Coronary artery (tissue), 2 donors: ENCODE data around the gene CCM2.

Source experiments
- DNase-seq: peaks from one replicate; pipeline ENCODE4 v3.0.0-alpha.2; 2017; ENCODE audit warnings: low spot score
- H3K27ac ChIP-seq, 2 donors: fragments of 200-600 bp; sonication (generic); one replicate each; pipeline ENCODE4 v1.5.1; 2016 to 2019
- H3K4me3 ChIP-seq: fragments of 200-600 bp; sonication (generic); 2 replicates; pipeline ENCODE4 v1.5.1; 2016; ENCODE audit warnings: mild to moderate bottlenecking, moderate library complexity
- TF ChIP-seq, protein P1 (sequence below): fragments of 200-600 bp; sonication (generic); IDR thresholded peaks from one replicate; pipeline ENCODE4 v1.5.1; 2019; ENCODE audit warnings: antibody characterized with exemption

CCM2 gene

DNA sequence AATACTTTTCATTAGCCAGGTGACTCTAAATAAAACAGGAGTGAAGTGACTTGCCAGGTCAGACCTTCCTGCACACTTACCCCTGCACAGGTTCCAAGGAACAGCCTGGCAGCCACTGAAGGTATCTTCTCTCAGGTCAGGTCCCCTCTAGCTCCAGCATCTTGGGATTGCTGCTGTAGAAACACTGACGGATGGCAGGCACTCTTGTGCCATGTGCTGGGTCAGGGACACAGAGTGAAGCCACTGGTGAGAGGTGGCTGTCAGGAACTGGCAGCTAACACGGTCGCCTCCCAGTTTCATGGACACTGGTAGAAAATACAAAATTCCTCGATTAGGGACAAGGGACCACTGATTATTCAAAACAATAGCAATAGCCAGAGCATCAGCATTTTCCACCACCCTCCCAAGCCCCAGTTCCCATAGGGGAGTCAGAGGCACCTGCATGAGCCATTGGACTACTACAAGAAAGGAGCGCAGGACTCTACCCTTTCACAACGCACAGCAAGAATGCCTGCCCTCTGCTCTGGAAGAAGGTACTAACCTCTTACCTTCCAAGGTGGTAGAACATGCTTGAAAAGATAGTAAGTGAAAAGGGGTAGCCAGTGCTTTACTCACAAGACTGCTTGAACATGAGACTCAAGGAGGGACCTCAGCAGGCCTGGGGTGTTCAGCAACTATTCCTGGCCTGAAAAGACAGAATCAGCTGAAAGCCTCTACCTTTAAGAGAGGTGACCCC is 16.1 kb upstream of the CCM2 start:
- H3K4me3 ChIP-seq, result no peak overlapping the region
- TF ChIP-seq, protein P1, sequence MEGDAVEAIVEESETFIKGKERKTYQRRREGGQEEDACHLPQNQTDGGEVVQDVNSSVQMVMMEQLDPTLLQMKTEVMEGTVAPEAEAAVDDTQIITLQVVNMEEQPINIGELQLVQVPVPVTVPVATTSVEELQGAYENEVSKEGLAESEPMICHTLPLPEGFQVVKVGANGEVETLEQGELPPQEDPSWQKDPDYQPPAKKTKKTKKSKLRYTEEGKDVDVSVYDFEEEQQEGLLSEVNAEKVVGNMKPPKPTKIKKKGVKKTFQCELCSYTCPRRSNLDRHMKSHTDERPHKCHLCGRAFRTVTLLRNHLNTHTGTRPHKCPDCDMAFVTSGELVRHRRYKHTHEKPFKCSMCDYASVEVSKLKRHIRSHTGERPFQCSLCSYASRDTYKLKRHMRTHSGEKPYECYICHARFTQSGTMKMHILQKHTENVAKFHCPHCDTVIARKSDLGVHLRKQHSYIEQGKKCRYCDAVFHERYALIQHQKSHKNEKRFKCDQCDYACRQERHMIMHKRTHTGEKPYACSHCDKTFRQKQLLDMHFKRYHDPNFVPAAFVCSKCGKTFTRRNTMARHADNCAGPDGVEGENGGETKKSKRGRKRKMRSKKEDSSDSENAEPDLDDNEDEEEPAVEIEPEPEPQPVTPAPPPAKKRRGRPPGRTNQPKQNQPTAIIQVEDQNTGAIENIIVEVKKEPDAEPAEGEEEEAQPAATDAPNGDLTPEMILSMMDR, result no peak
- no peak overlapping the region for H3K27ac ChIP-seq
- DNase-seq, result no peak

DNA sequence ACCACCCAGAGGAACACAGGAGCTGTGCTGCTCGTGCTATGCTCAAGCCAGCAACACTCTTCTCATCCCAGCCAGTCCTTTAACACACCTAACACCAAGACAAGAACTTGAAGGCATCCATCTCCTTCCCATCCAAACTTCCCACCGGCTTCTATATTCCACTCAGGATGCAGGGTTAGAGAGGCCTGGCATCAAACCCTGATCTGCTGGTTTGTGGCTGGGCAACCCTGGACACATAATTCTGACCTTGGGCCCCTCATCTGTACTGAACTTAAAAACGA is 15.6 kb upstream of the CCM2 start:
- Histone ChIP-seq H3K4me3 (no peak overlapping the region), H3K27ac (no peak overlapping the region)
- no peak for DNase-seq

DNA sequence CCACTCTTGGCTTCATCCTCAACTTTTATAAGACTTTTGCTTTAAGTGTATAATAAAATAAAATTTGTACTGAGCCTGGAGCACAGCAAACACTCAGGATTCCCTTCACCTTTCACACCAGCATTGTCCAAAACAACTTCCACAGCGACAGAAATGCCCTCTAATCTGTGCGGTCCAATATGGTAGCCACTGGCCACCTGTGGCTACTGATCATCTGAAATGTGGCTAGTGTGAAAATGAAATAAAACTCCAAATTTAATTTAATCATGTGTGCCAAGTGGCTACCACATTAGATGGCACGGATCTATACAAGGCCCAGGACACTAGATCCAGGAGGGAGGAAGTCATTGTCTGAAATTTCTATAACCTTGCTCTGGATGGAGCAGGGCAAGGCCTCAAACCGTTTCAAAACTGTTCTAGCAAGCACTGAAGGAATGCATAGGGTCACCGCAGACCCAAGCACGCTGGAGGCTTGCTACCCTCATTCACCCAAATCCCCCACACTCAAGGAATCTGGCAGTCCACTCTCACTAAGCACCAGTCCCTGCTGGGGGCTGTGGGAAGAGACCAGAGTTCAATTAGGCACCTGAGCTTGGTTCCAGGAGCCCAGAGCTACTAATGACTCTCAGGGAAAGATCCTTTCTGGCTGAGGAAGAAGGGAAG is 14.8 kb upstream of the CCM2 start:
- no peak for DNase-seq
- TF ChIP-seq, protein P1, result no peak
- peak overlapping the region; percentile 89 to 92 for H3K27ac ChIP-seq
- peak overlapping the region; percentile 71 for H3K4me3 ChIP-seq

More for the DNA sequence above, 15.6 kb upstream of the CCM2 start:
- TF ChIP-seq, protein P1, result no peak

DNA sequence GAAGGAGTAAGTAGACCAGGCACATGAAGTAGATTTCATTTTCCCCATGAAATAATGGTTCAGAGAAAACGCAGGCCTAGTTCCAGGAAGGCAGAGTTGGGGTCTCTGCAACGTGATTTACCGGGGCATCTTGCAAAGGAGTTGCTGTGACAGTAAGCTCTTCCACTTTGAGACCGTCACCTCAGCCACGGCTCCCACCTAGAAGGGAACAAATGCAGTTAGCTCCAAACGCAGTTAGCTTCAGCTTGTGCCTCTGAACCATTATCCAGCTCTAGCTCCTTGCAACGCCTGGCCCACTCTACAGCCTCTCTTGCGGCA is 14.1 kb upstream of the CCM2 start:
- DNase-seq, result no peak
- Histone ChIP-seq H3K4me3 (peak overlapping the region; percentile 71), H3K27ac (peak overlapping the region; percentile 89 to 92)
- TF ChIP-seq, protein P1, result no peak

DNA sequence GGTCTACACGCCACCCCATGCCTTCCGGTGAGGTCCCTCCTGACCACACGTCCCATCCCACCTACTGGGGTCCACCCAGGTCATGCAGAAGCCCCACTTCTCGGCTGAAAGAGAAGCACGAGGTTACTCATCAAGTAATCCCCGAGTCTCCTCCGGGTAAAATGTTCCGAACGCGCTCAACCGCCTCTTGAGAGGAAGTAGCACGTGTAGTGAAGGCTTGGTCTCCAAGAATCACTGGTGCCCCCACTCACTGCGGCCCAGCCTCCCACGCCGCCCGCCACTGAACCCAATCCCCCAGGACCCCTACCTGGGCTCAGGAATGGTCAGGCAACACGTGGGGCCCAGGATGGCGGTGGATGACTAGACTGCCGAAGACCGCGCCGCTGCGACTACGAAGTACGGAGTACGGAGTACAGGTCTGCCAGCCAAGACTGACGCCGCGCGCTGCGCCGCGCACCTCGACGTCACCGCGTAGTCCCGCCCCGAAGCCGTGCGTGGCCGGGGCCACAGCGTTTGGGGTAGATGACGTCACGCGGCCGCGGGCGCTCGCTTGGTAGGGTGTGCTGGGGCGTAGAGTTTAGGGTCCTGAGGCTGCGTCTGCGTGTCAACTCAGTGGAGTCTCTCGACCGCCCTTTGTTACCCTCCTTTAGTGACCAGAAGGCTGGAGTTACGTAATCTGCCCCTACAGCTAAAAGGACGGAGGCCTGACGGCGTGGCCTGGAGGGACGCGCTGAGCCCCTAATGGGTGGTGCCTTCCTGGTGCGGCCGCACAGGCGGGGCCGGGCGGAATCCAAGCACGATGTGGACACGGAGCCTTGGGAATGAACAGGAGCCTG is 13.6 kb upstream of the CCM2 start:
- H3K4me3 ChIP-seq, result peak overlapping the region; percentile 71
- peak overlapping the region; percentile 89 to 92 for H3K27ac ChIP-seq
- TF ChIP-seq, protein P1, result no peak
- DNase-seq, result peak; percentile 96

DNA sequence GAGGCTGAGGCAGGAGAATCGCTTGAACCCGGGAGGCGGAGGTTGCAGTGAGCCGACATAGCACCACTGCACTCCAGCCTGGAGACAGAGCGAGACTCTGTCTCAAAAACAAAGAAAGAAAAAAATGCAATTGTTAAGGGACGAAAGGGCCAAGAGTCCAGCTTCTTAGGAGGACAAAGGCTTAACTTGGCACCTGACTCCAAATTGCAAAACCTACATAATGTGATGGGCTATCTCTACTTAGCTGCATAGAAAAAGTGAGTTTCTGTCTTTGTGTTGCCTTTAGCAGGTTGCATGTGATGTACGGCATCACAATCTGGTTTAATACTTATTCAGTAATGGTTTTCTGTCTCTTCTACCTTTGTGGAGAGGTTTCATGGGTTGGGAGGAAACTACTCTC is 12.5 kb upstream of the CCM2 start:
- no peak for DNase-seq
- H3K4me3 ChIP-seq, result peak overlapping the region; percentile 71
- H3K27ac ChIP-seq, result peak overlapping the region; percentile 89 to 92
- TF ChIP-seq, protein P1, result no peak
